ENCODE results near the gene DDX51.

The DDX51 gene

GRCh38 chr12:132178801-132179401 is 34.8 kb upstream of the DDX51 start:
- peak; percentile 73 for DNase-seq

- no peak for DNase-seq
These were observed 34.2 kb upstream of the DDX51 start for GRCh38 chr12:132178316-132178715.

GRCh38 chr12:132176920-132177551 is 32.9 kb upstream of the DDX51 start:
- no peak for DNase-seq

GRCh38 chr12:132176385-132176919 is 32.3 kb upstream of the DDX51 start:
- DNase-seq: no peak

- DNase-seq: no peak
These were observed 31.6 kb upstream of the DDX51 start for GRCh38 chr12:132175496-132176384.

GRCh38 chr12:132174839-132175490 is 30.8 kb upstream of the DDX51 start:
- no peak for DNase-seq

- no peak for DNase-seq
These were observed 30.1 kb upstream of the DDX51 start for GRCh38 chr12:132174015-132174838.

- no peak for DNase-seq
These were observed 29.3 kb upstream of the DDX51 start for GRCh38 chr12:132173135-132174014.

- no peak for DNase-seq
These were observed 28.5 kb upstream of the DDX51 start for GRCh38 chr12:132172619-132173018.

- no peak for DNase-seq
These were observed 27.9 kb upstream of the DDX51 start for GRCh38 chr12:132171968-132172521.

- DNase-seq: no peak
These were observed 27.3 kb upstream of the DDX51 start for GRCh38 chr12:132171293-132171967.

GRCh38 chr12:132170637-132171292 is 26.6 kb upstream of the DDX51 start:
- no peak for DNase-seq

GRCh38 chr12:132170094-132170636 is 26.0 kb upstream of the DDX51 start:
- DNase-seq: no peak

GRCh38 chr12:132169376-132169775 is 25.3 kb upstream of the DDX51 start:
- no peak for DNase-seq

- DNase-seq: no peak
These were observed 24.4 kb upstream of the DDX51 start for GRCh38 chr12:132168311-132169031.

- DNase-seq: no peak
These were observed 23.6 kb upstream of the DDX51 start for GRCh38 chr12:132167611-132168310.

GRCh38 chr12:132166801-132167591 is 22.9 kb upstream of the DDX51 start:
- no peak for DNase-seq

Measured in central memory CD4-positive, alpha-beta T cell (primary cell).